Measurements from ENCODE around the gene DTNA. TPM values are rescaled to one million over a fixed set of nuclear protein-coding genes. Genes with fewer than 3 reads are reported as not detected.

DTNA gene
- total RNA-seq, 2 donors from 2014 or later = 114 to 197 TPM

DNA sequence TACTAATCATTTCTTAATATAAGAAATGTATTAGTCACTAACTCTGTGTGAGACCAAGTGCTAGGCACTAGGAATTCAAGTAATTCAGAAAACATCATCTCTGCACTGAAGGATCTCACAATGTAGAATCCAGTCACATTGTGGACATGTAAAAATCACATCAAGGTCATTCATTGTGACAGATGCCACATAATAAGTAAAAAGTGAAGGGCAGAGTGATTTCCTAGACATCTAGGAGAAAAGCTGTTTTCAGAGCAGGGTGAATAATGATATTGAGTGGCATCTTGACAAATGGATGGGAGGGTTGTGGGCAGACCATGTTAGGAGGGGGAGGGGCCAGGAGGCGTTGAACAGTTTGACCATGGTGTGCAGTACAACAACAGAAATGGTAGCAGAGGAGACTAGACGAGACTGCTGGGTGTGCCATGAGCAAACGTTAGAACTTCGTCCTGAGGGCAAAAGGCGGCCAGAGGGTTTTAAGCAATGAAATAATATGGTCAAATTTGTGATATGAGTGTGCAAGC lies 93.8 kb downstream of the DTNA start:
- peaks cover 0 to 9% of the 10 kb centered on the region in 2 donors for H3K4me1 ChIP-seq
- TF ChIP-seq, protein P1, sequence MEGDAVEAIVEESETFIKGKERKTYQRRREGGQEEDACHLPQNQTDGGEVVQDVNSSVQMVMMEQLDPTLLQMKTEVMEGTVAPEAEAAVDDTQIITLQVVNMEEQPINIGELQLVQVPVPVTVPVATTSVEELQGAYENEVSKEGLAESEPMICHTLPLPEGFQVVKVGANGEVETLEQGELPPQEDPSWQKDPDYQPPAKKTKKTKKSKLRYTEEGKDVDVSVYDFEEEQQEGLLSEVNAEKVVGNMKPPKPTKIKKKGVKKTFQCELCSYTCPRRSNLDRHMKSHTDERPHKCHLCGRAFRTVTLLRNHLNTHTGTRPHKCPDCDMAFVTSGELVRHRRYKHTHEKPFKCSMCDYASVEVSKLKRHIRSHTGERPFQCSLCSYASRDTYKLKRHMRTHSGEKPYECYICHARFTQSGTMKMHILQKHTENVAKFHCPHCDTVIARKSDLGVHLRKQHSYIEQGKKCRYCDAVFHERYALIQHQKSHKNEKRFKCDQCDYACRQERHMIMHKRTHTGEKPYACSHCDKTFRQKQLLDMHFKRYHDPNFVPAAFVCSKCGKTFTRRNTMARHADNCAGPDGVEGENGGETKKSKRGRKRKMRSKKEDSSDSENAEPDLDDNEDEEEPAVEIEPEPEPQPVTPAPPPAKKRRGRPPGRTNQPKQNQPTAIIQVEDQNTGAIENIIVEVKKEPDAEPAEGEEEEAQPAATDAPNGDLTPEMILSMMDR (IDR thresholded peaks at IDR 0.05) = no peak
- peaks cover 5% of the 10 kb centered on the region for H3K36me3 ChIP-seq
- H3K27me3 ChIP-seq = no peaks in the 10 kb centered on the region
- H3K4me3 ChIP-seq = no peak overlapping the region
- H3K27ac ChIP-seq = no peak overlapping the region
- no peaks in the 10 kb centered on the region for H3K9me3 ChIP-seq
- DNase-seq (ENCODE audit: low spot score) = no peak

DNA sequence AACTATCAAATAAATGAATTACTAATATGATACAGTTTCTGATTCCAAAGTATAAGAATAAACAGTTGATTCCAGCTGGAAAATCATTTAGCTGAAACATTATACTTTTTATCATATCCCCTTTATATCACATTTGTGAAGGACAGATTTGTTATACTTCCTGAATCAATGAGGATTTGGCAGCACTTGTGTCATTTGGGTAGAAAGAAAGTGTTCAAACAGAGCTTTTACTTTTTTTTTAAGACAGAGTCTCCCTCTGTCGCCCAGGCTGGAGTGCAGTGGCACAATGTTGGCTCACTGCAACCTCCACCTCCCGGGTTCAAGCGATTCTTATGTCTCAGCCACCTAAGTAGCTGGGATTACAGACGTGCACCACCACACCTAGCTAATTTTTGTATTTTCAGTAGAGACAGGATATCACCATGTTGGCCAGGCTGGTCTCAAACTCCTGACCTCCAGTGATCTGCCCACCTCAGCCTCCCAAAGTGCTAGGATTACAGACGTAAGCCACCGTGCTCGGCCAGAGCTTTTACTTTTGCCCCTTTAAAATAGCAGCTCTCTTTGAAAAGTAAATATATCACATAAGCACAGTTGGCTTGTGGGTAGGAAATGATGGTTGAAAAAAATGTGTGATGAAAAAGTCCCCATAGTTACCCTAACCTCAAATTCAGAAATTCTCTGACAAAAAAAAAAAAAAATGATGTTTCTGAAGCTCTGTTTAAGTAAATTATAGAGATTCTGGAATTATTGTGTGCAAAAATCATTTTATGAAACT lies 95.2 kb downstream of the DTNA start:
- no peak for DNase-seq (ENCODE audit: low spot score)
- H3K4me1 ChIP-seq = peaks cover 0 to 9% of the 10 kb centered on the region in 2 donors
- TF ChIP-seq, protein P1 (IDR thresholded peaks at IDR 0.05) = no peak
- no peak overlapping the region for H3K4me3 ChIP-seq
- peaks cover 5% of the 10 kb centered on the region for H3K36me3 ChIP-seq
- H3K27ac ChIP-seq = no peak overlapping the region
- no peaks in the 10 kb centered on the region for H3K9me3 ChIP-seq
- no peaks in the 10 kb centered on the region for H3K27me3 ChIP-seq

DNA sequence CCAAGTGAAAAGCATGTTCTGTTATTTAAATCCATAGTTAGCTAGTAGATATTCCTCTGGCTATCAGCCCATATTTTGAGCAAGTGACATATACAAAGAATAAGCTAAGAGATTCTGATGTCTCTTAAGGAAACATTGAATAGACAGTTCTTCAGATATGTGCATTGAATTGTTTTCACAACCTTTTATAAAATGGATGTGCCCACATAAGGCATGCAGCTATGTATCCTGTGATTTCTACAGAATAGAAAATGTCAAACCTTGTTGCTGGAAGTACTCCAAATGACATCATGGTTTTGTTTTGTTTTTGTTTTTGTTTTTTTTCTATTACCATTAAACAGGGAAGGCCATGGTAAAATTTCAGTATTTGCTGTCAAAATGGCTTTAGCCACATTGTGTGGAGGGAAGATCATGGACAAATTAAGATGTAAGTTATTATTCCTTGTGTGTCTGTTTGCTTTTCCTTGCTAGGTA lies 95.8 kb downstream of the DTNA start:
- H3K4me3 ChIP-seq = no peak overlapping the region
- peaks cover 0 to 9% of the 10 kb centered on the region in 2 donors for H3K4me1 ChIP-seq
- H3K9me3 ChIP-seq = no peaks in the 10 kb centered on the region
- H3K27me3 ChIP-seq = no peaks in the 10 kb centered on the region
- no peak for DNase-seq (ENCODE audit: low spot score)
- TF ChIP-seq, protein P1 (IDR thresholded peaks at IDR 0.05) = no peak
- no peak overlapping the region for H3K27ac ChIP-seq
- peaks cover 5% of the 10 kb centered on the region for H3K36me3 ChIP-seq

DNA sequence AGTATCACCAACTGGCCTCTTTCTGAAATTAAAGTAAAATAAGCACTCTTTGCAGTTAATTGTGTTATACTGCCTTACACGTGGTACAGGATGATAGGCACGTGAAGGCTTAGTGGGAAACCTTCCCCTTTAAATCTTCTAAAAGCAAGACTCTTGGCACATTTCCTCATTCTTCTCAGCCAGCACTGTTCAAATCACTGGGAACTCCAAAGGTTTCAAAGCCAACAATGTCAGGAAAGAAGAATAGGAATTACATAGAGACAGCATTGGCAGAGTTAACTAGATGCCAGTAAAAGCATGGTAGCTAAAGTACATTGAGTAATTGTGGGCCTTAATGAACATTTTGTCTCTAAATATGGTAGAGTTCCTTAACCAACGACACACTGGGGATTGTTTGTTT lies 96.4 kb downstream of the DTNA start:
- TF ChIP-seq, protein P1 (IDR thresholded peaks at IDR 0.05) = no peak
- H3K9me3 ChIP-seq = no peaks in the 10 kb centered on the region
- no peak for DNase-seq (ENCODE audit: low spot score)
- H3K4me1 ChIP-seq = peaks cover 0 to 9% of the 10 kb centered on the region in 2 donors
- H3K27ac ChIP-seq = no peak overlapping the region
- H3K4me3 ChIP-seq = no peak overlapping the region
- peaks cover 5% of the 10 kb centered on the region for H3K36me3 ChIP-seq
- H3K27me3 ChIP-seq = no peaks in the 10 kb centered on the region

DNA sequence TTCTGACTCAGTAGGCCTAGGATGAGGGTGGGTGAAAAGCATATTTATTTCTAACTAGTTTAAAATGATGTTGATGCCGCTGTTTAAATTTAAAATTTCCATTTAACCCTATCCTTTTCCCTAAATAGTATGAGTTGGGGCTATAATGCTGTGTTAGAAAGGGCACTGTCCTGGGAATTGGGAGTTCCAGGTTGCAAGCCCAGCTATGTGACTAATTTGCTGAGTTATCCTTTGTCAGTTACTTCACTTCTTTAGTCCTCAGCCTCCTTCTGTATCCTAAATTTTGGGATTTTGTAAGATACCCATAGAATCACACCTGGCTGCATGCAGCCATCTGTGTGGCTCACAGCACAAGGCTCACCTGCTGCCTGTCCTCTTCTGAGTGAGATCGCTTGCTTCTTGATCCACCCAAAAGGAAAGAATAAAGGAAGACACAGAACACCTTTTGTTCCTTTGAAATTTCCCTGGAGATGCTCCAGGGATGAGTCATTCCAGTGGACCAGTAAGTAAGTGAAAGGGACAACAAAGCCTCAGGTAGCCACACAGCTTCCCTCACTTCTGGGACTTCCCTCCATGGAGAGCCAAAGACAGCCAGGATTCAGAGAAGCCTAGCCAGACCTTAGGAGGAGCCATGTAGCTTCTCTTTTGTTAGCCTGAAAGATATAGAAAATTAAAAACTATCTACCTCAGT lies 97.2 kb downstream of the DTNA start:
- H3K4me1 ChIP-seq = peaks cover 0 to 9% of the 10 kb centered on the region in 2 donors
- DNase-seq (ENCODE audit: low spot score) = no peak
- no peak overlapping the region for H3K4me3 ChIP-seq
- peaks cover 8% of the 10 kb centered on the region for H3K36me3 ChIP-seq
- no peaks in the 10 kb centered on the region for H3K9me3 ChIP-seq
- no peaks in the 10 kb centered on the region for H3K27me3 ChIP-seq
- H3K27ac ChIP-seq = no peak overlapping the region
- TF ChIP-seq, protein P1 (IDR thresholded peaks at IDR 0.05) = no peak

All from right atrium auricular region (tissue), 2 donors.